ENCODE measurements around the gene FXYD7.
"Not testable (repeated sequence)": the region's sequence is repeated elsewhere in the genome, so short reads cannot be mapped to it uniquely, and the experiment has no call there.

Gene FXYD7

DNA sequence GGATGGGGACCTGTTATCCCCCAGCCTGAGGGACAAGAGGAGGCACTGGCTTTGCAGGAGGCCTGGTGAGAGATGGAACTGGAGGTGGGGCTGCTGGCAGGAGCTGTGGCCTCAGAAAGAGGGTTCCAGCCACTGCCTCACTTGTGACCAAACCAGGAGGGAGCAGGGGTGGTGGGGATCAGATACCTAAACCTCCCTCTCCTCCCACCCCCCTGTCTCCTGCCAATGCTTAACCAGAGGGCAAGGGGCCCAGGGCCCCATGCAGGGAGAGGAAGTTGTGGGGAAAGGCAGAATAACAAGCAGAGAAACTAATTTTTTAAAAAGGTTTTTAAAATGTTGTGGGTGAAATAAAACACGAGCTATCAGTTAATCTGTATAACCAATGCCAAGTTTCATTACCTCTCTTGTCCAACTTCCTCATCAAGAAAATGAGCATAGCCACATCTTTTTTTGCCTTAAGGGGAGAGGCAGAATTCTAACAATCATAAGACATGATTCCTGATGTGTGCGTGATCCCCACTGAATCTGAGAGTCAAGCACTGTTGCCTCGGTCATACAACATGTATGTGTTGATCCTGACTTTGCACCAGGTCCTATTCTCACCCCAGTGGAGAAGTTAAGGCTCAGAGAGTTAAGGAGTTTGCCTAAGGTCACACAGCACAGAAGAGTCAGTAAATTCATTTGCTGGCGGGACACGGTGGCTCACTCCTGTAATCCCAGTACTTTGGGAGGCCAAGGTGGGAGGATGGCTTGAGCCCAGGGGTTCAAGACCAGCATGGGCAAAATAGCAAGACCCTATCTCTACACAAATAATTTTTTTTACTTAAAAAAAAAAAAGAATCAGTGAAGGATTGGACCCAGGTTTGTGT lies 24.4 kb downstream of the FXYD7 start:
- DNase-seq, result no peak

DNA sequence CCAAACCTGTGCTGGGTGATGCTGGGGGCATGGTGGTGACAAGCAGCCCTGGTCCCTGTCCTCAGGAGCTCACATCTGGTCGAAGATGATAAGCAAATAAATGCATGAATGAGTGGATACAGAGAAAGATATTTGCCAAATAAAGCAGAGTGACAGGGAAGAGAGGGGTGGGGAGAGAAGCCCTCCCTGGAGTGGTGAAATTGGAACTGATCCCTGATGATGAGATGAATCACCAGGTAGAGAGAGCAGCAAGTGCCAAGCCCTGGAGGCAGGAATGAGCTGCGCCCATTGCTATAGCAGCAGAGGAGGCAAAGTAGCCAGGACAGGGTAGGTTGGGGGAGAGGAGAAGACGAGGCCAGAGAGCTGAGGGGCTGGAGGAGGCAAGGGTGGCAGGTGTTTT lies 25.1 kb downstream of the FXYD7 start:
- no peak for DNase-seq

DNA sequence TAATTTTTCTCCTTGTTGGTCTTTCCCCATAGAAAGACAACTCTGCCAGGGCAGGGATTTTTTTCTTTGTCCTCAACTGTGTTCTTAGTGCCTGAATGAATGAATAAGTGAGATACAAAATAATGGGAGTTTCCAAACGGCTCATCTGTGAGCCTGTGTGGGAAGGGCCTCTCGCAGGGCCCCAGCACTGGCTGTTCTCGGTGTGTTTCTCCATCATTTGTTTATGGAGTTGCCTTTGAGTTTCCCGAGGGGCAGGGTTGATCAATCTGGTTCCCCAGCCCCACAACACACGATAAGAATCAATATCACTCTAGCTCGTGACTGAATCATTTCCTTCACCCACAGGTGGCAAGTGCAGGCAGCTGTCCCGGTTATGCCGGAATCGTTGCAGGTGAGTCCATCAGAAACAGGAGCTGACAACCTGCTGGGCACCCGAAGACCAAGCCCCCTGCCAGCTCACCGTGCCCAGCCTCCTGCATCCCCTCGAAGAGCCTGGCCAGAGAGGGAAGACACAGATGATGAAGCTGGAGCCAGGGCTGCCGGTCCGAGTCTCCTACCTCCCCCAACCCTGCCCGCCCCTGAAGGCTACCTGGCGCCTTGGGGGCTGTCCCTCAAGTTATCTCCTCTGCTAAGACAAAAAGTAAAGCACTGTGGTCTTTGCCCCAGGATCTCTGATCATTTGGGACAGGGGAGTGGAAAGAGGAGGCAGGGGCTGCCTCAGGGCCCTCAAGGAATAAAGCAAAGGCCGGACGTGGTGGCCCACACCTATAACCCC lies 26.4 kb downstream of the FXYD7 start:
- DNase-seq, result no peak

DNA sequence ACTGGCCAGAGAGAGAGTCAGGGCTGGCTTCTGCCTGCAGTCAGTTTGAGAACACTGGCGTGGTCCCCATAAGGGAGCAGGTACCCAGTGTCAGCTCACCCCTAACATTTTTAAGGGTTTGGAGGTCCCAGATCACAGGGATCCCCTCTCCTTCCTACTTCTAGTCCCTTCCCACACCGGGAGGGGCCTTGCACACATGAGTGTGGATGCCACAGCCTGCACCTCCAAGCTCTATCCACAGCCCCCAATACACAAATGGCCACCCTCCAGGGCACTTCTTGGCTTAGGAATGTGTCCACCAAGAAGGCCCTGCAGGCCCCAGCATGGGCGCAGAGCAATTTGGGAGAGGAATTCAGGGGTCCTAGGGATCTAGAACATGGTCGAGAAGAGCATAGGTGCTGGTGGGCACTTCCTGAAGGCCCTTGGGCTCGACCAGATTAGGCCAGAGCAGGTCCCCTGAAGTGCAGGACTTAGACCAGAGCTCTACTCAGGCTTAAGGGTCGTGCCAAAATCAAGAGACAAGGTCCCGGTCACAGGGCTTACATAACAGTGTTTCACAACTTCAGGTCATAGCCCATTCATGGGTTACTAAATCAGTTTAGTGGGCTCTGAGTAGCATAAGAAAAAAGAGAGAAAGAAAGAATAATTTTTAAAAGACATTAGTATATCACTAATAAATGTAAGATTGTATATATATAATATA lies 27.5 kb downstream of the FXYD7 start:
- no peak for DNase-seq

DNA sequence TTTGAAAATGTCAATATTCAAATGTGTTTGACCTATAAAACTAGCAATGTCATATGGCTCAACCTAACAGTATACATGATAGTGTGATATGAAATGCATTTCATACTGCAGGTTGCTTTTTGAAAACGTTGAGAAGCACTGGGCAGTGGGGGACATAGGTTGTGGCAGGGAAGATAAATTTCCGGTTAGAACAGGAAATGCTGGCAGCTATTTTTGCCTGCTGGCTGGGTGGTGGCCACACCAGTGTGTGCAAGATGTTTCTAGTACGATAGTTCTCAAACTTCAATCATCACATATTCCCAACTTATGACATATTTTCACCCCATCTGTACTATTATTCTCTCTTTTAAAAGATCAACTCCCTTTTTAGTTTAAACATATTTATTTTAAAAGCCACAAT lies 28.7 kb downstream of the FXYD7 start:
- DNase-seq, result no peak

DNA sequence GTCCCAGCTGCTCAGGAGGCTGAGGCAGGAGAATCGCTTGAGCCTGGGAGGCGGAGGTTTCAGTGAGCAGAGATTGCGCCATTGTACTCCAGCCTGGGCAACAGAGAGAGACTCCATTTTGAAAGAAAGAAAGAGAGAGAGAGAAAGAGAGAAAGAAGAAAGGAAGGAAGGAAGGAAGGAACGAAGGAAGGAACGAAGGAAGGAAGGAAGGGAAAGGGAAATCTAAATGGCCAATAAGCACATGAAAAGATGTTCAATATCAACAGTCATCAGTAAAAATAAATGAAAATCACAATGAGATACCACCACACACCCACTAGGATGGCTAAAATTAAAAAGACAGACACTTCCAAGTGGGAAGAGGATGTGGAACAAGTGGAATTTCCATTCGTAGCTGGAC lies 31.2 kb downstream of the FXYD7 start:
- DNase-seq, result no peak

DNA sequence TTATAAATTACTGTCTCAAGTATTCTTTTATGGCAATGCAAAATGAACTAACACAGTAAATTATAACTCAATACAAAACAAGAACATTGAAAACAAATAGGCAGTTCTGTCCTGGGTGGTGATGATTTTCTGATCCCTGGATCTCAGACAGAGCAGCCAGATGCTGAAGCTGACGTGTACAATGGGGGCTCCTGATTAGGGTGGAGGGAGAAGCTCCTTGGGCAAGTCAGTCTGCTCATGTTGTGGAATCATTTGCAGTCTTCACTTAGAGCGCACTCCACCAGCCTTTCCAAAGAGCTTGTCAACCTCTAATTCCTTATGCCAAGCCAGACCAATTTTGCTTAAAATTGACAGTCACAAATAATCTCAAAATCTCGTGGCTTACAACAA lies 33.1 kb downstream of the FXYD7 start:
- no peak for DNase-seq

DNA sequence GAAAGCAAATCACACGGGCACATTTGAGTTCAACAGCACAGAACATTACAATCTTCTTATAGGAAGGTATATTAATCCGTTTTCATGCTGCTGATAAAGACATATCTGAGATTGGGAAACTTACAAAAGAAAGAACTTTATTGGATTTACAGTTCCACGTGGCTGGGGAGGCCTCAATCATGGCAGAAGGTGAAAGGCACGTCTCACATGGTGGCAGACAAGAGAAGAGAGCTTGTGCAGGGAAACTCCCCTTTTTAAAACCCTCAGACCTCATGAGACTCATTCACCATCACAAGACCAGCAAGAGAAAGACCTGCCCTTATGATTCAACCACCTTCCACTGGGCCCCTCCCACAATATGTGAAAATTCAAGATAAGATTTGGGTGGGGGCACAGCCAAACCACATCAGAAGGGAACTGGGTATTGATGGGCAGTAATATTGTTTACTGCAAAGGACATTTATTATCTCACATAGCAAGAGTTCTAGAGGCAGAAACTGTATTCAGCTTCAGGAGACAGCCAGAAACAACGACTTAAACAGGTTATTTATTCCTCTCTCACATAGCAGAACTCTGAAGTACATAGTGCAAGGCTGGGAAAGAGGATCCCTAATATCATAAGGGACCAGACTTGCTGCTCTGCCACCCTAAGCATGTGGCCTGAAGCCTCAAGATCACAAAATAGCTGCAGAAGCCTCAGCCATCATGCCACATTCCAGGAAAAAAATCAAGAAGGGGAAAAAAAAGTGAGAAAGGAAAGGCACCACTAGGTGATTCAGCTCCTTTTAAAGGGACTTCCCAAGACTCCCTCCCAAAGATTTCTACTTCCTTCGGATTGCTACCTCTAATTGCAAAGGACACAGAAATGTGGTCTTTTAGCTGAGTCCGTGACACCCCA lies 34.6 kb downstream of the FXYD7 start:
- DNase-seq, result no peak

DNA sequence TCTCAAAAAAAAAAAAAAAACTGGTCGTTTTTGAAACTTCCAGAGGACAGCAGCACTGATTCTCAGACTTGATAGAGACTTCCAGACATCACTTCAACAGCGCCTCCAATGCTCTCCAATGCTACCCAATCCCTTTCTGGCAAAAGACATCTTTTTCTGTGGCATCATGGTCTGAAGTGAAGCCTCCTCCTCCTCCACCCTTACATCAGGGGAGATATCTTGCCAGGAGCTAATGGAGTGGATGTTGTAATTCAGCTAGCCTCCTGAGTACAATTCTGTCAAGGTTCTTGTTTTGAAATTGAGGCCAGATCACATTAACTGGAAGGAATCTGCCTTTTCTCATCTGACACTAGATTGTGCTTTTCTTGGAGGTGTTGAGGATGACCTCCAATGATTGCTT lies 35.6 kb downstream of the FXYD7 start:
- DNase-seq, result no peak

DNA sequence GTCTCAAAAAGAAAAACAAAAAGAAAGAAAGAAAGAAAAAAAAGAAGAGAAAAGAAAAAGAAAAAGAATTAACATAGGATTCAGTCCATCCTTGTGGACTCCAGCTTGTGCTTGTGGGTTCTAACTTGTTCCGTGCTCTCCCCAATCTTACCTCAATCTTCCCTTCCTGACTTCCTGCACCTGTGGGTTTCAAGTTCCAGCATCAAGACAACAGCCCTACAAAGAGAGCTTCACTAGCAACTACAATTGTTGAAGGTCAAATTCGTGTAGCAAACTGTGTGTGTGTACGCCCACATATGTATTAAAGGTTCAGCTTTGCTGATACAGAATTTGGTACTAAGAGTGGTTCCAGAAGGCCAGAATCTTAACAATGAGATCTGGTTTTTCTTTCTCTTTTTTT lies 36.8 kb downstream of the FXYD7 start:
- DNase-seq, result no peak

DNA sequence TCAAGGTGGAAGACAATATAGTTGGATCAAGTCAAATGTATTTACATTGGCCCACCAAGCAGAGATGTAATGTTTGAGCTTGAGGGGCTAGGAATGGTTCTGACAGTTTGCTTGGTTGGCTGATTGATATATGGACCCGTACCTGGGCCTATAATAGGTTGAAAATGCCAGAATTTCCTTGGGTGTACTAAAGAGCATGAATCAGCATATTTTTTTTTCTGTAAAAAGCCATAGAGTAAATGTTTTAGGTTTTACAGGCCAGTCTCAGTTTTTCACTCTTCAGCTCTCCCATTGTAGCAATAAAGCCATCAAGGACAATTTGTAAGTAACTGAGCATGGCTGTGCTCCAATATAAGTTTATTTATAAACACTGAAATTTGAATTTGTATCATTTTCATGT lies 38.3 kb downstream of the FXYD7 start:
- no peak for DNase-seq

DNA sequence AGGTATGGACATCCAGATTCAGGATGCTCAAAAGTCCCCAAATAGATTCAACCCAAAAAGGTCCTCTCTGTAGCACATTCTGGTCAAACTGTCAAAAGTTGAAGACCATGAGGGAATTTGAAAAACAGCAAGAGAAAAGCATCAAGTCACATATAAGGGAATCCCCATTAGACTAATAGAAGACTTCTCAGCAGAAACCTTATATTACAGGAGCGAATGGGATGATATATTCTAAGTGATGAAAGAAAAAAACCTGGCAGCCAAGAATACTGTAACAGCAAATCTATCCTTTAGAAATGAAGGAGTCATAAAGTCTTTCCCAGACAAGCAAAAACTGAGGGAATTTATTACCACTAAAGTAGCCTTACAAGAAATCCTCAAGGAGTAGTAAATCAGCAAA lies 41.2 kb downstream of the FXYD7 start:
- DNase-seq, result no peak

DNA sequence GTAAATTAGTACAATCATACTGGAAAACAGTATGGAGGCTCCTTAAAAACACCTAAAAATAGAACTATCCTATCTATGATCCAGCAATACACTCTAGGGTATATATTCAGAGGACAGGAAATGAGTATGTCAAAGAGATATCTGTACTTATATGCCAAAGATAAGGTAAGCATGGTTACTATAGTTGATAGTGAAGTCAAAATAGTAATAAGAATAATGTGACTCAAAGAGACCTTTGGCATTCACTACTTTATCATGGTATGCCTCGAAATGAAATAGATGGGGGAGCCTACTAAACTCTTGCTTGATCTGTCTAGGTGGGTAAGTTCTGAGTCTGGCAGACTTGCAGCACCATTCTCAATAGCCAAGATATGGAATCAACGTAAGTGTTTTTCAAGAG lies 41.8 kb downstream of the FXYD7 start:
- DNase-seq, result no peak

DNA sequence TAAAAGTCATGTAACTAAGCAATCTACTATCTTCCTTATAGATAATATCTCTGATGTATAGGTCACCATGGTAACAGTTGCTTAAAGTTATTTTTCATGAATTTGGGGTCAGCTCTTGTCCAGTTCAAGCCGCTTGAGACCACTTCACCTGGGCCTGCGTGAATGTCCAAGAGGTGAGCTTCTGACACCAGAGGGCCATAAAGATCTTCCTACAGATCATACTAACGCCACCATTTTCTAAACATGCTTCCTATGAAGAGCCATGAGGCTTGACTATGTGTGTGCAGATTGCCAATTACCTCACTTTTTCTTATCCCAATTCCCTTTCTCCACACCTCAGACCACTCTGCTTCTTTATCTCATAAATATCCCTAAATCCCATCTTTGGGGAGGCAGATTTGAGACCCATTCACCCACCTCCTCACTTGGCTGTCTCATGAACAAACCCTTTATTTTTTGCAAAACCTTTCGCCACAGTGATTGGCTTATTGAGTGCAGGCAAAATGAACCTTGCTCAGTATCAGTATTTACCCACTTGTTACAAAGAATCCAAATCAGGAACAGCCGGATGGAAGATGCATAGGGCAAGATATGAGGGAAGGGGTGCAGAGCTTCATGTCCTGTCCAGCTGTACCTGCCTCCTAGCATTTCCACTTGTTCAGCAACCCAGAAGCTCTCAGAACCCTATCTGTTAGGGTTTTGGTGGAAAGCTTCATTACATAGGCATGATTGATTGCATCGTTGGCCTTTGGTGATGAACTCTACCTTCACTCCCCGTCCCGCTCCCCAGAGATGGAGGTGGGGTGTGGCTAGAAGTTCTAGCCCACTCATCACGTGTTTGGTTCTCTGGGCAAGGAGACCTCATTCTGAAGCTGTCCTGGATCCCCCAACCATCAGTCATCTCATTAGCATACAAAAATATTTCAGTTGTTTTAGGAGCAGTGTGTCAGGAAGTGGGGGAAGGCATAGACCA lies 51.2 kb downstream of the FXYD7 start:
- DNase-seq, result no peak

DNA sequence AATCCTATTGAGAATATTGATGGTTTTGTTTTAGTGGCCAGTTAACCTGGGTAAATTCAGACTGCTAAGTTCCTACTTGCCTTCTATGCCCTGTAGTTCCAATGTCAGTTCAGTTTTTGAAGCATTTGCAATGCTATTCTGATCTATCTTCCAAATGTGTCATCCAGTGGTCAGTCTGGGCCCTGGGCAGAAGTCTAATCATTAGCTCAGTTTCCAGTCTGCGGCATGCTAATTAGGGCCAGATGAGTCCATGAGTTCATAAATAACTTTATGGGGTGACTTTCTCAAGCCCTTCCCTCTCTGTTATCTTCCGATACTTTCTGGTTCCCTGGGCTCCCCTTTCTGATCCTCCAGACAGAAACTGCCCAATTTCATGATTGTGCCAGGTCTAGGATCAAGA lies 52.8 kb downstream of the FXYD7 start:
- DNase-seq, result no peak

DNA sequence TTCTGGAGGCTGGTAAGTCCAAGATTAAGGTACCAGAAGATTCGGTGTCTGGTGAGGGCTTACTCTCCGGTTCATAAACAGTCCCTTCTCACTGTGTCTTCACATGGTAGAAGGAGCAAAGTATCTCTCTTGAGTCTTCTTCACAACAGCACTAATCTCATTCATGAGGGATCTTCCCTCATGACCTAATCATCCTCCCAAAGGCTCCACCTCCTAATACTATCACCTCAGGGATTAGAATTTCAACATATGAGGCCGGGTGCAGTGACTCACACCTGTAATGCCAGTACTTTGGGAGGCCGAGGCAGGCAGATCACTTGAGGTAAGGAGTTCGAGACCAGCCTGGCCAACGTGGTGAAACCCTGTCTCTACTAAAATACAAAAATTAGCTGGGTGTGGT lies 53.8 kb downstream of the FXYD7 start:
- DNase-seq, result not testable (repeated sequence)

DNA sequence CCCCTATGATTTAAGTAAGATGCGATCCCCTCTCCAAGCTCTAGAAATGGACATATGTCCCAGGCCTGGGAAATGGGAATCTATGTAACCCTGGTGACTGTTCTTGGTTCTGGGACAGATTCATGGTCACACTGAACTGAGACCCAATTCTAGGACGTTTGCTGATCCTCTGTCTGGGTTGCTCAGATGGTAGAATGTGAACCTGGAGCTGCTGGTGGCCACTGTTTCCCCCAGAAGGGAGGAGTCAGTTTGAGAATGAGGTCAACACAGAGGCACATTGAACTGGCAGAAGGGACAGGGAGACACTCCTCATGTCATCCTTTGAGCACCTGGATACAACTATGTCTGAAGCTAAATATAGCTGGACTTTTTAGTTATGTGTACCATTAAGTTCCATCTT lies 56.4 kb downstream of the FXYD7 start:
- DNase-seq, result no peak

DNA sequence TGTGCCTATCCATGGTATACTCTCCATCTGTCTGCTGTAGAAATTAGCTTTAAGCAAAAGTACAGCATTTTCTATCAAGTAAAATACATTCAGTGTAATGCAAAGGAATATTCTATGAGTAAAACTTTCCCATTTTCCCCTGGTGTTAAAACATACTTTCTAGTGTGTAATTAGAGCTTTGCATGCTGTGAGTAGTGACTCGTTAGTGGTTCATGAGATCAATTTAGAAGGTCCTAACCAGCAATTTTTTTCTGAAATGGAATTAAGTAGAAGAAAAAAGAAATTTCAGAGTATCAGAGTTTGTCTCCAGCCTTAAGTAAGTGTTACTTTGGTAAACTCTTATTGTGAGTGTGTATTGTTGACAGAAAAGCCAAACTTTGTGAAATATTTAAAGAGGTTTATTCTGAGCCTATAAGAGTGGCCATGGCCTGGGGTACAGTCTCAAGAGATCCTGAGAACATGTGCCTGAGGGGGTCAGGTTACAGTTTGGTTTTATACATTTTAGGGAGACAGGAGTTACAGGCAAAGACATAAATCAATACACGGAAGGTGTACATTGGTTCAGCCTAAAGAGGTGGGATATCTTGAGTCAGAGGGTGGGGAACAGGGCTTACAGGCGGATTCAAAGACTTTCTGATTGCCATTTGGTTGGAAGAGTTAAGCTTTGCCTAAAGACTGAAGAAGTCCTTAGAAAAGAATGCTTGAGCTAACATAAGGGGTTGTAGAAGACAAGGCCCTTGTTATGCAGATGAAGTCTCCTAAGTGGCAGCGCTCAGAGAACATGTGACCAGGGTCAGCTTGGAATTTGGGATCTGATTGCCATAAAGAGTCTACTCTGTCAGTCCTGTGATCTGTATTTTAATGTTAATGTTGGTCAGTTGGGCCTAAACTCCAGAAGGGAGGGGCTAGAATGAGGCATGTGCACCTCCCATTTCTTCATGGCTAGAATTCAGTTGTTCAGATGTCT lies 60.0 kb downstream of the FXYD7 start:
- no peak for DNase-seq

Data from activated CD4-positive, alpha-beta T cell treated with anti-CD3 and anti-CD28 coated beads, Interleukin-2, Interleukin-6, amounts not matched to agents 100 ng/mL and 50 ng/mL, durations not matched to agents 16 hours and 8 hours (primary cell).